ENCODE data around the gene NFIC.
"Not testable (repeated sequence)": the region's sequence is repeated elsewhere in the genome, so short reads cannot be mapped to it uniquely, and the experiment has no call there.

NFIC gene

DNA sequence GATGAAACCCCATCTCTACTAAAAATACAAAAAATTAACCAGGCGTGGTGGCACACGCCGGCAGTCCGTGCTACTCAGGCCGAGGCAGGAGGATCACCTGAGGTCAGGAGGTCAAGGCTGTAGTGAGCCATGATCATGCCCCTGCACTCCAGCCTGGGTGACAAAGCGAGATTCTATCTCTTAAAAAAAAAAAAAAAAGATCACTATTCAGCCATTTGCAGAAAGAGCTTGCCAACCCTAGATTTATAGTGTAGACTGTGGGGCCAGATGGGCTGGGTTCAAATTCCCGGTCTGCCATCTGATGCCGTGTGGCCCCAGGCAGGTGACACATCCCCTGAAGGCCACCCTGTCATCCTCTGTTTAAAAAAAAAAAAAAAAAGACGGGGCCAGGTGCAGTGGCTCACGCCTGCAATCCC is 85.1 kb downstream of the NFIC start:
- DNase-seq (ENCODE audit: low read depth in 2 of 2): no peak

- DNase-seq (ENCODE audit: low read depth in 2 of 2): no peak
Measured at GRCh38 chr19:3452171-3452941, 86.0 kb downstream of the NFIC start.

DNA sequence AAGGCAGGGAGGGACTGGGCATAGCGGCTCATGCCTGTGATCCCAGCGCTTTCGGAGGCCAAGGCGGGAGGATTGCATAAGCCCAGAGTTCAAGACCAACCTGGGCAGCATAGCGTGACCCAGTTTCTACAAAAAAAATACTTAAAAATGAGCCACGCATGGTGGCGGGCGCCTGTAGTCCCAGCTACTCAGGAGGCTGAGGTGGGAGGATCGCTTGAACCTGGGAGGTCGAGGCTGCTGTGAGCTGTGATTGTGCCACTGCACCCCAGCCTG is 86.5 kb downstream of the NFIC start:
- DNase-seq (ENCODE audit: low read depth in 2 of 2): not testable (repeated sequence)

DNA sequence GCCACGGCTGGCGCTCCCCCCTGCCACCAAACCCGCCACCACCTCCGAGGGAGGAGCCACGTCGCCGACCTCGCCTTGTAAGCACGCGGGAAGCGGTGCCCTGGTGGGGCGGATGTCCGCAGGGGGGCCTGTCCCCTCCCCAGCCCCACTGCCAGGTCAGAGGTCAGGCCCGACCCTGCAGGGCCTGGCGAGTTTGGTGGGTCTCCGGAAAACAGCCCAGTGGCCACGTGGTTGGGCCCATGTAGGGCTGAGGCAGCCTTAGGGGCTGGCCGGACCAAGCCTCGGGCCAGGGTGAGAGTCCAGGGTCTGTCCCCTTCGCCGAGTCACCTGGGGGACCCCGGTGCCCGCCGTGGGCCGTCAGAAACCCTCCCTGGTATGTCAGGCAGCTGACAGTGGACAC is 87.5 kb downstream of the NFIC start:
- DNase-seq (ENCODE audit: low read depth in 2 of 2): no peak

DNA sequence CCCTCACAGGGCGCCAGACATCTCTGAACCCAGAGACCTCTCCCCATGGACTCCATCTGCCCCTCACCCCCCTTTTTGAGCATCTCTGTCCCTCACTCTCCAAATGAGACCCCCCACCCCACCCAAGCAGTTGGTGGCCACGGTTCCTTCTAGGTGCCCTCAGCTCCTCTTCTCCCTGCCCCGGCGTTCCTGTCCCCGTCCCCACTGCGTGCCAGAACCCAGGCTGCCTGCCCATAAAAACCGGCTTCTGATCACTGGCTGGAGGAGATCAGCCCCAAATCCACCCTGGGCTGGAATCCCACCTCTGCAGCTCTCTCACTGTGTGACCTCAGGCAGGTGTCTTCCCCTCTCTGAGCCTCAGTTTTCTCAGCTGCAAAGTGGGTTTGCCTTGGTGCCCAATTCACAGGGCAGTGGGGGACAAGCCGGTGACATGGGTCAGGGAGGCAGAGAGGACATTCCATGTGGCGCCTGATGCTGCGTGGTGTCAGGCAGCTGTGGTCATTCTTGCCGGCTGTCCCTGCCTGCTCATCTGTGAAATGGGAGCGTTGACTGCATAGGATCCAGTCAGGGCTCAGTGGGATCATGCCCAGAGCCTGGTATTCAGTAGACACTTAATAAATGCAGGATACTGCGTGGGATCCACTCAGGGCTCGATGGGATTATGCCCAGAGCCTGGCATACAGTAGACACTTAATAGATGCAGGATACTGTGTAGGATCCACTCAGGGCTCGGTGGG is 88.4 kb downstream of the NFIC start:
- DNase-seq (ENCODE audit: low read depth in 2 of 2): no peak

GRCh38 chr19:3455393-3455955 is 89.1 kb downstream of the NFIC start:
- no peak for DNase-seq (ENCODE audit: low read depth in 2 of 2)

- DNase-seq (ENCODE audit: low read depth in 2 of 2): no peak
Measured at GRCh38 chr19:3455960-3456601, 89.7 kb downstream of the NFIC start.

GRCh38 chr19:3456925-3457527 is 90.6 kb downstream of the NFIC start:
- DNase-seq (ENCODE audit: low read depth in 2 of 2): no peak

GRCh38 chr19:3457528-3458228 is 91.3 kb downstream of the NFIC start:
- DNase-seq (ENCODE audit: low read depth in 2 of 2): no peak

DNA sequence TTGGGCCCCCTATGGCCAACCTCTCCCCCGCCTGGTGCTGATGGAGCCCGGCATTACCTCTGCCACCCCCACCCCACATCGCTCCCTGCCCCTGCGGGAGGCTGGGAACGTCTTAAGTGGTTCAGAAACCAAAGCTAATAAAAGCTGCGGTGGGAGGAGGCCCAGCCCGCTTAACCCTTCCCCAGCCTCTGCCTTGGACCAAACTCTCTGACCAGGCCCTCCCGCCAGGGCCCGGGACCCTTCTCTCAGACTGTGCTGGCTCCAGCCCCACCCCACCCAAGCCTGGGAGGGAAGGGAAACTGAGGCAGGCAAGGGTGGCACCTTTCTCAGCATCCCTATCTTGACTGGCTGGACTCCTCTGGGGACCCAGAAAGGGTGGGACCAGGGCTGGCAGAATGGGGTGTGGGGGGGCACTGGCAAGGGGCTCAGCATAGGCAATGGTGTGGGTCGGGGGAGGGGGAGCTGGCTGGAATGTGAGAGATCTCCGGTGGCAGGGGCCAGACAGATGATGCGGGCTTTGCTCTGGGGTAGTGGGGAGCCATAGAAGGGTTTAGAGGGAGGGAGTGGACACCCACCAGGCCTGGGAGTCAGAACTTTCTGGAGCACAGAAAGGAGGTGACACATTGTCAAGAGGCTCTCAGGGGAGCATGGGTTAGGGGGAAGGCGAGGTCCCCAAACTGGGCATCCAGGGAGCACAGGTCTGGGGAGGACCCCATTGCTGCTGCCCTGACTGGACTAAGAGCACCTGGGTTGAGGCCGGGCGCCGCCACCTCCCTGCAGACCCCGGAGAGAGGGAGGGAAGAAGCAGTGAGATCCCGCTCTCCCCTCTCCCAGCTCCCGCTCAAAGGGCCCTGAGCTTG is 92.1 kb downstream of the NFIC start:
- no peak for DNase-seq (ENCODE audit: low read depth in 2 of 2)

- no peak for DNase-seq (ENCODE audit: low read depth in 2 of 2)
Measured at GRCh38 chr19:3459089-3459881, 92.9 kb downstream of the NFIC start.

- DNase-seq (ENCODE audit: low read depth in 2 of 2): no peak
Measured at GRCh38 chr19:3459965-3460582, 93.7 kb downstream of the NFIC start.

DNA sequence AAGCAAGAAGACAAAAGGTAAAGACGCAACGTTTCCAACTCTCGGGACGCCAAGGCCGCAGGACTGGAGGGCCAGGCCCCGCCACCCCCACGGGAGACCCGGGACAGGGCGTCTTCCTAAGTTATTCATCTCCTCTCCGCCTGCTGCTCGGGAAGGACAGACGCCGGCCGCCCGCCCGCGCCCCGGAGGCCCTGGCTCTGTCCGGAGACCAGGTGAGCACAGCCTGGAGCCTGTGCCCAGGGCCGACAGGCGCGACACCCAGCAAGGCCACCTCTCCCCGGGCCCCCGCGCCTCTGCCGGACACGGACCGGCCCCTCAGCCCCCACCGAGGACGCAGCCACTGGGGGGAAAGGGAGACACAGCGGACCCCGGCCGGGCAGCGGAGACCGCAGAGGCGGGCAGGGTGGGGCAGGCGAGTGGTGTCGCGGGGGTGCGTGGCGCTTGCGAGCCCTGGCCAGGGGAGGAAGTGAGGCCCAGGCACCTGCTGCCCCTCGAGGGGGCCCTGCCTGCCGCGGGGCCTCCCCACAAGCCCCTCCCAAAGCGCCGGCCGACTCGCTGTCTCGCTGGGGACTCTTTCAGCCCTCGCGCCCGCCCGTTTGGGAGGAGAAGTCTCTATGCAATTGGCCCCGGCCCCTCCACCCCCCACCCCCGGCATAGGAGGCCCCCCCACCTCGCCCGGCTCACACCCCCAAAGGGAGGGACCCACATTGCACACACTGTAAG is 96.8 kb downstream of the NFIC start:
- DNase-seq (ENCODE audit: low read depth in 2 of 2): no peak

DNA sequence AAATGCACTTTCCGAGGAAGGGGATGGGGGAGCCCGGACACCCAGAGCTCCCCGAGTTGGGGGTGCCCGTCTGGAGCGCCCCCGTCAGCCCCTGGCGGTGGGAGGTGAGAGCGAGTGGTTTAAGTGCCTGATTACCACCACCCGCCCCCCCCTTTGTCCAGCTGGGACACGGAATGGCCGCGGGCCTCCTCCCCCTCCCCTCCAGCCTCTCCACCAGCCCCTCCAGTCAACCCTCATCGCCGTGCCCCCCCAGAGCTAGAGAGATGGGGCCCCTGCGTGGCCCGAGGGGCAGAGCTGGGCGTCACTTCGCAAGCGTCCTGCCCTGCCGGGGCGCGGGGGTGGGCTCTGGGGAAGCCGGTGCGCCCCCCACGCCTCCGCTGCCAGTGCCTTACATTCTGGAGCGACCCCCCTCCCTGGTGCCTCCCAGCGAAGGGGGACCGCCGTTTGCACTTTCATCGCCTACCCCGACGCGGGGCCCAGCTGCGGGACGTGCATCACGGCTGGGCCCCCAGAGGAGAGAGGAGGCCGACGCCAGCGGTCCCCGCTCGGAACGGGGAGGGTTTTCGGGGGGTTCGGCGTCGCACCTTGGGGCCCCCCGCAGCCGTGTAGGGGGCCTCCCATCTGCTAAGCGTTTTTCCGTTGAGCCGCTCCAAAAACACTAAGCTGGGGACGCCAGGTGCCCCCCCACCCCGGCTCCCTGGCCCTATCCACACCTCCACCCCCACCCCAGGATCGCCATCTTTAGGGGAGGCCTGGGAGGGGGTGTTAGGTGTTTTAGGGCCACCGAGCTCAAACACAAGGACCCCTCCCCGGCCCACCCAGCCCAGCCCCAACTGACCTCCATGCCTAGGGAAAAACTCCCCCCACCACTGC is 97.6 kb downstream of the NFIC start:
- no peak for DNase-seq (ENCODE audit: low read depth in 2 of 2)

GRCh38 chr19:3464587-3465235 is 98.3 kb downstream of the NFIC start:
- DNase-seq (ENCODE audit: low read depth in 2 of 2): no peak

GRCh38 chr19:3465552-3465951 is 99.2 kb downstream of the NFIC start:
- DNase-seq (ENCODE audit: low read depth in 2 of 2): no peak

GRCh38 chr19:3466635-3467034 is 100.3 kb downstream of the NFIC start:
- DNase-seq (ENCODE audit: low read depth in 2 of 2): no peak
